GM10266 (cell line): ENCODE data around the gene ZFP64.

ENCODE experiments used
- DNase-seq: peaks from one replicate; pipeline ENCODE4 v3.0.0; 2012; ENCODE audit errors: extremely low spot score
- TF ChIP-seq, protein P1 (sequence below): IDR thresholded peaks from 2 replicates; pipeline ENCODE4 v1.5.1; 2012; ENCODE audit warnings: mild to moderate bottlenecking, low read depth; ENCODE audit not compliant: control insufficient read depth, insufficient read depth; ENCODE audit errors: missing control alignments

The ZFP64 gene

DNA sequence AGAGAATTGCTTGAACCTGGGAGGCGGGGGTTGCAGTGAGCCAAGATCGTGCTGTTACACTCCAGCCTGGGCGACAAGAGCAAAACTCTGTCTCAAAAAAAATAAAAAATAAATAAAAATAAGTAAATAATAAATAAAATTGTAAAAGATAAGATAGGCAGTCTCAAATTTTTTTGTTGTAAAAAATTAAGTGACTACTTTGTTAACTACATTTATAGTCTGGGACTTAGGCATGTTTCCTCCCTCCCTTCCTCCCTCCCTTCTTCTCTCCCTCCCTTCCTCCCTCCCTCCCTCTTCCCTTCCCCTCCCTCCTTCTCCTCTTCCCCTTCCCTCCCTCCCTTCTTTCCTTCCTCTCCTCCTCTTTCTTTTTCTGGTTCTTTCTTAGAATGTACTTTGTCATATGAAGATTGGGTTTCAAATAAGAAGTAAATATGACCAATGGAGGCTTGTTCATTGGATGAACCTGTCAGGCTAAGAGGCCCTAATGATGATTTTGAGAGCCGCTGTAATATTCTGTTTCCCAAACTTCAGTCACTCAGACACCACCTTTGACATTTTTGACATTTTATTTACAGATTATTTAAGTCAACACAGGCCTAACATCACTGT is 24.2 kb downstream of the ZFP64 start:
- no peak for DNase-seq
- TF ChIP-seq, protein P1, sequence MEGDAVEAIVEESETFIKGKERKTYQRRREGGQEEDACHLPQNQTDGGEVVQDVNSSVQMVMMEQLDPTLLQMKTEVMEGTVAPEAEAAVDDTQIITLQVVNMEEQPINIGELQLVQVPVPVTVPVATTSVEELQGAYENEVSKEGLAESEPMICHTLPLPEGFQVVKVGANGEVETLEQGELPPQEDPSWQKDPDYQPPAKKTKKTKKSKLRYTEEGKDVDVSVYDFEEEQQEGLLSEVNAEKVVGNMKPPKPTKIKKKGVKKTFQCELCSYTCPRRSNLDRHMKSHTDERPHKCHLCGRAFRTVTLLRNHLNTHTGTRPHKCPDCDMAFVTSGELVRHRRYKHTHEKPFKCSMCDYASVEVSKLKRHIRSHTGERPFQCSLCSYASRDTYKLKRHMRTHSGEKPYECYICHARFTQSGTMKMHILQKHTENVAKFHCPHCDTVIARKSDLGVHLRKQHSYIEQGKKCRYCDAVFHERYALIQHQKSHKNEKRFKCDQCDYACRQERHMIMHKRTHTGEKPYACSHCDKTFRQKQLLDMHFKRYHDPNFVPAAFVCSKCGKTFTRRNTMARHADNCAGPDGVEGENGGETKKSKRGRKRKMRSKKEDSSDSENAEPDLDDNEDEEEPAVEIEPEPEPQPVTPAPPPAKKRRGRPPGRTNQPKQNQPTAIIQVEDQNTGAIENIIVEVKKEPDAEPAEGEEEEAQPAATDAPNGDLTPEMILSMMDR: no peak

DNA sequence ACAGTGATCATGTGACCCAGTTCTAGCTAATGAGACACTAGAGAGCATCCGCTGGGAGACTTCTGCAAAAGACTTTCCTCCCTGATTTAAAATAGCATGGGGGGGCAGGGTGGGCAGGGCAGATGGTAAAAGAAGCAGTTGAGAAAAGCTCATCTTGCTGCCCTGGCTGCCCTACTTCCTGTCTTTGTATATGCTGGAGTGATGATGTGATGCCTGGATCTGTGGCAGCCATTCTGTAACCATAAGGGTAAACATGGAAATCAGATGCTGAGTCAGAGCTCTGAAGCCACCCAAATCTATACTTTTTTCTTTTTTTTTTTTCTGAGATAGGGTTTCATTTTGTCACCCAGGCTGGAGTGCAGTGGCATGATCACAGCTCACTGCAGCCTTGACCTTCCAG is 25.4 kb downstream of the ZFP64 start:
- TF ChIP-seq, protein P1: no peak
- DNase-seq: no peak

DNA sequence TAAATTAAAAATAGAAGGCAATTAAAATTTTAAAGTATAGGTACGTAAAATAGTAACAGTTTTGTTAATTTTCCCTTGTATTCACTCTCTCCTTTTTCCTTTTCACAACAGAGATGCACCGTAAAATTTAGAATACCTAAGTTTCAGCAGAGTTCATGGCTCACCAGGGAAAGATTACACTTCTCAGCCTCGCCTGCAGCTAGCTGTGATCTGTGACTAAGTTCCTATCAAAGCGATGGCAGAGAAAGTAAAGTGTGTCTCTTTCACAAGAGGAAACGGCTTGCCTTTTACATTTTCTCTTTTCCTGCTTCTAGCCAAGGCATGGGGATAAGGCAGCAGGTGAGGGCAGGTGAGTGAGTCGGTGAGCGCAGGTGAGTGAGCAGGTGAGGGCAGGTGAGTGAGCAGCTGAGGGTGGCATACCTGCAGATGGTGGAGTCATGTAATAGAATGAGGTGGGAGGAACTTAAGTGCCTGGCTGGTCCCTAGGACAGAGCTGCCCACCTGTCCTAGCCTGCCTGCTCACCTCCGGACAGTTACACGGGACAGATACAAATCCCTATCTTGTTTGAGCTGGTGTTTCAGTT is 30.9 kb downstream of the ZFP64 start:
- no peak for DNase-seq
- TF ChIP-seq, protein P1: no peak

DNA sequence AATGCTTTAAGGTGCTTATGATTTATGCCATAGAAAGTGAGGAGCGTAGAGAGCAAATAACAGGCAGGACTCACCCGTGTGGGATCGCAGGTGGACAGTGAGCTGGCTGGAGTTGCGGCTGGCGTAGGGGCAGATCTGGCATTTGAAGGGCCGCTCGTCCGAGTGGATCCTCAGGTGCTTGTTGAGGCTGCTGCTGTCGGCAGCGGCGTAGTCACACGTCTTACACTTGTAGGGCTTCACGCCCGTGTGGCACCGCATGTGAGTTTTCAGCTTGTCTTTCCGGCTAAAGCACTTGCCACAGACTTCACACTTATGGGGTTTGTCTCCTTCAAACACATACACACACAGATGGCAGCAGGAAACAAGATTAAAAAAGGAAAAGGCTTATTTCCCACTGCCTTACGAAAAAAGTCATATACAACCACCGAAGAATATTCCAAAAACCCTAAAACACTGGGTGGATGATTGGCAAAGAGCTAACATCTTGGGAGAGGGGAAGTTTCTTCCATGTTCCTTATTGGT is 31.5 kb downstream of the ZFP64 start:
- TF ChIP-seq, protein P1: no peak
- DNase-seq: no peak

DNA sequence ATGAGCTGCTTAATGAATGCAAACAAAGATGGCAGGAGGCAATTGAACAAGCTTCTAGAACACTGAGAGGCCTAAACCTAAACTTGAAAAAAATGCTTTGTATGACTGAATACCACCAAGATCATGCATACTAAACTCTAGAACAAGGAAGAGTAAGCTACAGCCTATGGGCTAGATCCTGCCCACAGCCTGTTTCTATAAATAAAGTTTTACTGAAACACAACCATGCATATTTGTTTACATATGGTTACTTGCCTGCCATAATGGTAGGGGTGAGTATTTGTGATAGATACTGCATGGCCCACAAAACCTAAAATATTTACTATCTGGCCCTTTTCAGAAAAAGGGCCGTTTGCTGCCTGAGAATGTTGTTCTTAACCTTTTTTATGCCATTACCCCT is 37.0 kb downstream of the ZFP64 start:
- no peak for DNase-seq
- TF ChIP-seq, protein P1: no peak

DNA sequence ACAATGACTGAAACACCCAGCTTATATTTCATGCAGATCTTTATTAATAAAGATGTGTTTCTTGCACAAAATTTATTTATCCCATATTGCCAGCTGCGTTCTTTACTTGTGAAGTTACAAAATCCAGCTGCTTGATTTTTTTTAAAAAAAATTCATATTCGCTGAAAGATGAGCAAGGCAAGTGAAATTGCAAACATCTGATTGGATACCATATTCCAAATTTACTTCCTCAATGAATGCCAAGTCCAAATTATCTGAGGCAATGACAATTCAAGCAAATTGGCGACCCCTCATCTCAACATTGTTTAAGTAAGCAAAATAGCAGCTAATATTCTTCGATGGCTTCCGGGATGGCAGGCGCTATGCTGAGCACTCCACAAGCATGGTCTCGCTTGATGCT is 37.7 kb downstream of the ZFP64 start:
- DNase-seq: no peak
- TF ChIP-seq, protein P1: no peak

DNA sequence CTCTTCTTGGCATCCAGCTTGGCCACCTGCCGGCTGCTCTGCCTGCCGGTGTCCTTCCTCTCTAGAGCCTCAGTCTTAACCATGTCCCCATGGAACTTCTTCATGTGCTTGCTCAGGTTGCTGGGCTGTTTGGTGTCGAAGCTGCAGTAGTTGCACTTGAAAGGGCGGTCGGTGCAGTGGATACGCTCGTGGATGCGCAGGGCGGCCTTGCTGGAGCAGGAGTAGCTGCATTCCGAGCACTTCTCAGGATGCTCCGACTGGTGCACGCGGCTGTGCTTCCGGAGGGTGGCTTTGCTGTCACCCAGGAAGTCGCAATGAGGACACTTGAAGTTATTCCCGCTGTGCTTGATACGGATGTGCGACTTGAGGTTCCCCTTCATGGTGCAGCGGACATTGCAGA is 38.7 kb downstream of the ZFP64 start:
- no peak for DNase-seq
- TF ChIP-seq, protein P1: no peak
